Embryonic facial prominence (tissue), 1 donor: ENCODE results near the gene SYT7.
A peak's percentile ranks its signal among the peaks of the same experiment; 100 is the strongest.

Source experiments
- DNase-seq: peaks from one replicate; pipeline ENCODE4 v3.0.0-alpha.2; 2016; ENCODE audit errors: extremely low spot score

SYT7 gene

GRCh38 chr11:61585115-61585514 lies 4.2 kb upstream of the SYT7 start:
- DNase-seq, result no peak

GRCh38 chr11:61581931-61582330 lies 1.1 kb upstream of the SYT7 start:
- DNase-seq, result no peak

GRCh38 chr11:61580271-61580888 lies 496 bp downstream of the SYT7 start:
- no peak for DNase-seq

- no peak for DNase-seq
Measured at GRCh38 chr11:61579676-61580270, 1.1 kb downstream of the SYT7 start.

- no peak for DNase-seq
Measured at GRCh38 chr11:61578819-61579675, 1.8 kb downstream of the SYT7 start.

- no peak for DNase-seq
Measured at GRCh38 chr11:61577383-61578118, 3.3 kb downstream of the SYT7 start.

- DNase-seq, result no peak
Measured at GRCh38 chr11:61575886-61576861, 4.7 kb downstream of the SYT7 start.

GRCh38 chr11:61574611-61575010 lies 6.3 kb downstream of the SYT7 start:
- DNase-seq, result no peak

GRCh38 chr11:61572913-61573312 lies 8.0 kb downstream of the SYT7 start:
- DNase-seq, result no peak

- DNase-seq, result no peak
Measured at GRCh38 chr11:61571869-61572268, 9.0 kb downstream of the SYT7 start.

- no peak for DNase-seq
Measured at GRCh38 chr11:61571337-61571736, 9.5 kb downstream of the SYT7 start.

- DNase-seq, result no peak
Measured at GRCh38 chr11:61569701-61570100, 11.2 kb downstream of the SYT7 start.

- DNase-seq, result no peak
Measured at GRCh38 chr11:61569018-61569417, 11.9 kb downstream of the SYT7 start.

- DNase-seq, result peak; percentile 65
Measured at GRCh38 chr11:61567286-61568061, 13.4 kb downstream of the SYT7 start.

GRCh38 chr11:61564936-61565696 lies 15.8 kb downstream of the SYT7 start:
- no peak for DNase-seq

- DNase-seq, result no peak
Measured at GRCh38 chr11:61560751-61561150, 20.1 kb downstream of the SYT7 start.

- no peak for DNase-seq
Measured at GRCh38 chr11:61556621-61557020, 24.3 kb downstream of the SYT7 start.

- DNase-seq, result no peak
Measured at GRCh38 chr11:61555978-61556377, 24.9 kb downstream of the SYT7 start.
